ENCODE data around the gene CRYL1.

The CRYL1 gene, protein sequence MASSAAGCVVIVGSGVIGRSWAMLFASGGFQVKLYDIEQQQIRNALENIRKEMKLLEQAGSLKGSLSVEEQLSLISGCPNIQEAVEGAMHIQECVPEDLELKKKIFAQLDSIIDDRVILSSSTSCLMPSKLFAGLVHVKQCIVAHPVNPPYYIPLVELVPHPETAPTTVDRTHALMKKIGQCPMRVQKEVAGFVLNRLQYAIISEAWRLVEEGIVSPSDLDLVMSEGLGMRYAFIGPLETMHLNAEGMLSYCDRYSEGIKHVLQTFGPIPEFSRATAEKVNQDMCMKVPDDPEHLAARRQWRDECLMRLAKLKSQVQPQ

DNA sequence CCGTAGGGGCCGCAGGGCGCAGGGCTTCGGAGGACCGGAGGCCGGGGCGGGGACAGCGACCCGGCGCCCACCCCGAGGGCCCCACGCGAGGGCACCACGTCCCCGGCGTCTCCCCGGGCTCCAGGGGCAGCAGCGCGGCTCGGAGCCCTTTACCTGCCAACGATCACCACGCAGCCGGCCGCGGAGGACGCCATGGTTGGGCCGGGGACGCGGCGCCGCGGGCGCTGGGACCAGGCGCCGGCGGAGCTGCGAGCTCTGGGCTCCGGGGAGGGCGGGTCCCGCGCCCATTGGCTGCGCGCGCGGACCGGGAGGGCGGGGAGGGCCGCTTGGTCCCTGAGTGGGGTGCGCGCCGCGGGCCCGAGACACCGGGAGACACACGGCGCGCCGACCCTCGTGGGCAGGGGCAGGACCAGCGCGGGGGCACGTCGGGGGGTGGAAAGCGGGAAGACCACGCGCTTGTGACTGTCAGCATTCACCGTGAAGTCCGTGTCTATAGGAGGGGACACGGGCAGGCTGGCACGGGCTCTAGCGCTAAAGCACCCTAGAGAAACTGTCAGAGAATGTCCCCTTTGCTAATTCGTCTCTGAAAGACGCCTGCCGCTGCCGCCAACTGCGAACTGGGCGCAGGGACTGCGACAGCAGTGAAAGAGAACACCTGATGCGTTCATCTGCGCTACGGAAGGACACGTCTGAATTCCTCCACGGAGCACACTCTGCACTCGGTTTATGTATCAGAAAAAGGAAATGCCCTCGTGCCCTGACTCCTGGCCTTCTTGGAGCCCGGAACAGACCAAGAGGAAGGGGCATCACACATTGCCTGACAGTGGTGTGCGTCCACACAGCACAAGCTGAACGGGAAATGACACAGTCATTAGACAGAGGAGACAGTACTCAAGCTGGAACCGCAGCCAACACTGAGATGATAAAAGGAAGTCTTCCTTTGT lies at the start of gene CRYL1:
Gene CRYL1 (minus strand): TSS at position 257 of the 944 bp plus-strand sequence. CDS start 63 bp downstream, at position 194.
- peak; percentile 8 for DNase-seq

DNA sequence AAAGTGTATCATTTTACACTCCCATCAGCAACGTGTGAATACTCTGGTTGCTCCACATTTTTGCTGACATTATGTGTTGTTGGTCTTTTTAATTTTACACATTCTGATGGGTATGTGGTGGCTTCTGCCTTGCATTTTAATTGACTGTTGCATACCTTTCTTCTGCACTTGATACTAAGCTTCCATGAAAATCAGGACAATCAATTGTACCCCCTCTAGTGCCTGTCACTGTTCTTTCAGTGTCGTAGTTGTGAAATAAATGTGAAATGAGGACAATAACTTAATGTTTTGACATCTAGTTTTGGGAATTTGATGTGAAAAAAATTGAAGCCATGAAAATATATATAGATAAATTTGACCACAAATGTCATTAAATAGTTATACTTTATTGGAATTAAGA lies 48.0 kb upstream of the CRYL1 start:
- no peak for DNase-seq

DNA sequence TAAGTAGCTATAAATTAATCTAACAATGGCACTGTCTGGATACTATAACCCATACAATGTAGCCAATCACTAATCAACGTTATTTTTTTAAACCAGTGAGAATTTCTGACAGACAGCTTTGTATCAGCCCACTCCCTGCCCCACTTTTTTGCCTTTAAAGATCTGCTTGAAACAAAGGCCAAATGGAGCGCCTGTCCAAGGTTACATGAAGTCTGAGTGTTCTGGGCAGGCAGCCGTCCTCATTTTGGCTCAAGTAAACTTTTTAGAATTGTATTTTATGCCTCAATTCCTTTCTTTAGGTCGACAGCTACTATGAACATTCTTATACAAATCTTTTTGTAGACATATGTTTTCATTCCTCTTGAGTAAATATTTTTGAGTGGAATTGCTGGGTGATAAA lies 47.5 kb upstream of the CRYL1 start:
- no peak for DNase-seq

DNA sequence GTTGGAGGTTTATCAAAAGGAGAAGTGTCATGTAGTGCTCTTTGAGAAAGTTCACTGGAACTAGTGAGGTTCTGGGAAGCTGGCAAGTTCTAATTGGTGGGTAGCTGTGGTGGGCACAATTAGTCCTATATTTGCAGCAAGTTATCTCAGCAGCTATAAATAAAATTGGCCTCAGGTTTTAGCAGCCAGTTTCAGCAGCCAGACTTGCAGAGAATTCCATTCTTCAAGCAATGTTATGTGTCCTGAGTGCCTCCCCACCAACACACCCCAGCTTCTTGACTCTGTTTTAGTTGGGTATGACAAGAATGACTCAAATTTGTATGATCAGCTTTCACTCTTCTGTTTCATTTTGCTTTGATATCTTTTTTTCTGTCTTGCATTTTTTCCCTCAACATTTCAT lies 46.0 kb upstream of the CRYL1 start:
- no peak for DNase-seq

DNA sequence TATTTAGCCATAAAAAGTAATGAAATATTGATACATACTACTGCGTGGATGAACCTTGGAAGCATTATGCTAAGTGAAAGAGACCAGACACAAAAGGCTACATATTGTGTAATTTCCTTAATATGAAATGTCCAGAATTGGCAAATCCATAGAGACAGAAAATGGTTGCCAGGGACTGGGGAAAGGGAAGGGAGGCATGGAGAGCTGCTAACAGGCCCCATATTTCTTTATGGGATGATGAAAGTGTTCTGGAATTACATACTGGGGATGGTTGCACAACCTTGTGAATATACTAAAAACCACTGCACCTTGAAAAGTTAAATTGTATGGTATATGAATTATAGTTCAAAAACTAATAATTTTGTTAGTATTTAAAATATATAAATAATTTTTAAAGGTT lies 44.9 kb upstream of the CRYL1 start:
- DNase-seq, result no peak

DNA sequence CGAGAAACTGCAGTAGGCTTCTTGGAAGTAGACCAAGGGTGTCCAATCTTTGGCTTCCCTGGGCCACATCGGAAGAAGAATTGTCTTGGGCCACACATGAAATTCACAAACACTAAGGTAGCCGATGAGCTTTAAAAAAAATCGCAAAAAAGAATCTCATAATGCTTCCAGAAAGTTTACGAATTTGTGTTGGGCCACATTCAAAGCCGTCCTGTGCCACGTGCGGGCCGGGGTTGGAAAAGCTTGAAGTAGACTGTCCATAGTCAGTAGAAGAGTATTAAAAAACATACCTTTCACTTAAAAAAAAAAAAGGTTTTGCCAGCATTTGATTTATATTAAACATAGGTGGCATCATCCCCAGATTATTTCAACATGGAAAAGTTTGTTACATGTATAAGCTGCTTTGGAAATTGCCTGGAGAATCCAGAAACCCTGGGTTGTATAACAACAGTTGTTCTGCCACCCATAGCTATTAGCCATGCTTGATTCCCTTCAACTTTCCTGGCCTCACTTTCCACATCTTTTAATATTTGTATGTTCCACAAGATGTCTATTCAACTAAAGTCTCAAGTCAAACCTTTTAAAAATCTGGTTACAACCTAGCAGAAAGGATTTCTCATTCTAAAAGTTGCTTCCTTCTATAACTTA lies 42.3 kb upstream of the CRYL1 start:
- no peak for DNase-seq

DNA sequence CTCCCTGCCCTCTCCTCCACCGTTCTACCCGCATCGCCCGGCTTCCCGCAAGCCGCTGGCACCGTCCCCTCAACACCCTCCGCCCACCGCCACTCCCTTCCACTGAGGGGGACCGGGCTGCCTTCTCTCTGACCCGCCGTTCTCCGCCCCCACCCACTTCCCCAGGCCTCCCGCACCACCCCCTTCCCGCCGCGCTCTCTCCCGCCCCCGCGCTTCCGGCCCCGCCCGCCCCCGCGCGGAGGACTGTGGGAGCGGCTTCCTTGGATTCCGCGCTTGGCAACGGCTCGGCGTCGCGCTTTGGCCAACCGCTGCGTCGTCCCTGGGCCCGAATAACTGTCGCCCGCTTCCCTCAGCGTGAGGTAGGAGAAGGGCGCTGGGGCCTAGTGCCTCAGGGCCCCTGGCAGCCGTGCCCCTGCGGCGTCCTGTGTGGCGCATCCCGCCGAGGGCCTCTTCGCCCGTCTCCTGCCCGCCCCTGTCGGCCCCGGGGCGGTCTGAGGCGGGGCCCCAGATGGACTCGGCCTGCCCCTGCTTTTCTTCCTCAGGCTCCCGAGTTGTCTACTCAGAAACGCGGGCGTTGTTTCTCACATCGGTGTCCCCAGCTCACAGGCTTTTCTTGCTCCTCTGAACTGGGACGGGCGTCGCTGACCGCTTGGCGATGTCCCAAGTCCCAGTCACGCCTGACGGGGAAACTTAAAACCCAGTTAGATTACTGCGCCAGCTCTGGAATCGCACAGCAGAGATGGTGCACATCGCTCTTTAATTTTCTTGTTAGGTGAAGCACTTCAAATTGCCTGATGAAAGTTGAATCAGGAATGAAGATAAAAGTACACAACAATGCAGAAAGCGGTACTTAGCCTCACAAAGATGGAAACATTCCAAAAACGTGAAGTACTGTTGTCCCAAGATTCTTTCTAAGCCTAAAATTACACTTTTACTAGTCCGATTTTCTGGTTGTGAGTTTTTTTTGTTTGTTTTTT lies 41.5 kb upstream of the CRYL1 start, which contains the start of gene IFT88:
Gene IFT88 (plus strand): TSS at position 260 of the 977 bp plus-strand sequence. CDS start 7,229 bp downstream, outside the sequence.
- DNase-seq, result peak; percentile 73

DNA sequence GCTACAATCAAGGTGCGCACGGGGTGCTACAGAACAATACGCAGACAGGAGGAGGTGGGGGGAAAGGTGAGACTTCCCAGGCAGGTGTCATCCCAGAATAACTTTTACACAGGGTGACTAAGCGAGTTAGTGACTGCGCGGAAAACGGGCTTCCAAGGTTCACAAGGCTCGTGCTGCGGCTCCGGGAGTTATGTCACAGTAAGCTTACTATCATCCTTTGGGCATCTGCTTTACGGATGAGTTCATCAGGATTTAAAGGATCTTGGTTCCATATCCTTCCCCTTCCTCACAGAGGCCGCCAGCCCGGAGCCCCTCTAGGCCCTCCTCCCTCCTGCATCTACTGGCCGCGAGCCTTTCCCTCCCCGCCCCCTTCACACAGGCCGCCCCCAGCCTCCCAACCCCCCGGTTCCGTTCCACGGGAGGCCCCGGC lies 40.8 kb upstream of the CRYL1 start:
- DNase-seq, result peak; percentile 73

DNA sequence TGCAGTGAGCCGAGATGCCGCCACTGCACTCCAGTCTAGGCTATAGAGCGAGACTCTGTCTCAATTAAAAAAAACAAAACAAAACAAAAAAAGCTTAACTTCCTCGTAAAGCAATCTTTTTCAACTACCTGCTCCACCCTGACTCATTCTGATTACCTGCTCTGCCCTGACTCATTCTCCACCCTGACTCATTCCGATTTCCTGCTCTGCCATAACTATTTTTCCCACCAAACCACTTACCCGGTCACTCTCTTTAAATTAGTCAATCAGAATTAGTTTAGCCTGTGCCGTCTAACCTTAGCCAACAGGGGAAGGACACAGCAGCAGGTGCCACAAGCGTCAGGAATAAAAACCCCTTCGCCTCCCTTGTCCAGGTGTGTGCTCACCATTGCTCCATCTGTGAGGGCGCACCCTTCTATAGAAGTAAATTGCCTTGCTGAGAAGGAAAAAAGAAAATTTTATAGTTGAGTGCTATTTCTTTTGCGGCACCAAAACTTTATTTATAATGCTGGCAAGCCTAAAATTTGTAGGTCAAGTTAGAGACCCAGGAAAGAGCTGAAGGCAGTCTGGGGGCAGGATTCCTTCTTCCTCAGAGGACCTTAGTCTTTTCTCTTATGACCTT lies 39.6 kb upstream of the CRYL1 start:
- DNase-seq, result no peak

DNA sequence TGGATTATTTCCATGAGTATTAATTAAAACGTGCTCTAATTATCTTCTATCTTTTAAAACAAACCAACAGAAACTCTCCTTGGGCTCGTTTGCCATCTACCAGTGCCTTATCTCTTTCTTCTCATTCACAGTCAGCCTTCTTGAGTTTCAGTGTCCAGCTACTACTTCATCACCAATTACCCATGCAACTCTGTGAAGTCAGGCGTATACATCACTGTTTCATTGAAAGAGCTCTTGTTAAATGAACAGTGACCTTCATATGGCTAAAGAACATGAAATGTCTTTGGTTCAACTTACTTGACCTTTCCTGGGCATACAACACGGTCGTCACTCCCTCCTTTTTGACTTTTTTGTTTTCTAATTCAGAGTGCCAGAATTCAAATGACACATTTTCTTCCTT lies 36.1 kb upstream of the CRYL1 start:
- no peak for DNase-seq

DNA sequence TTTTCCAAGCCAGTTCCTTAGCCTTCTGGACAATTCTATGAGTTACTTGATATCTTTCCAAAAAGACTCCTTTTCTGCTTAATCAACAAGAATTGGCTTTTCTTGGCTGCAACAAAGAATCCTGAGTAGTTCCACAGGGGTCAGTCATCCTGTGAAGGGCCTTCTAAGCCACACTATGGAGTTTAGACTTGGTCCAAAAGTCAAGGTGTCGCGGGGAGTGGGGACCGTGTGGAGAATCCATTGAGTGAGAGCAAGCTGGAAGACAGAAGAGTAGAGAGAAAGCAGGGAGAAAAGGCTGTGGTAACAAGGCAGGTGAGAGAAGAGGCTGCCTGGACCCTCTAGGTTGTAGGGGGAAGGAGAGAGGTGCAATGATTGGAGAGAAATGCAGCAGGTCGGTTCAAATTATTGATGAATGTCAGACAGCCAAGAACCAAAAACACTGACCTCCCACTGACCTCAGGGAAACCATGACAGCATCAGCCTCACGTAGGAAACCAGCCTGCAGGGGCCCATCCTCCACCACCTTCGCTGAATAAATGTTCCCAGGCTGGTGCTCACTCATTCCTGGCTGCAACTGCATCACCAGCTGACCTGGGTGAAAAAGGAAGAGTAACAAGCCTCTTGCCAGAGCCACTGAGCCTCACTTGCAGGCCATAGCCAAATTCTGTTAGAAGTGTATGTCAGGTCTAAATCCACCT lies 34.2 kb upstream of the CRYL1 start:
- no peak for DNase-seq

DNA sequence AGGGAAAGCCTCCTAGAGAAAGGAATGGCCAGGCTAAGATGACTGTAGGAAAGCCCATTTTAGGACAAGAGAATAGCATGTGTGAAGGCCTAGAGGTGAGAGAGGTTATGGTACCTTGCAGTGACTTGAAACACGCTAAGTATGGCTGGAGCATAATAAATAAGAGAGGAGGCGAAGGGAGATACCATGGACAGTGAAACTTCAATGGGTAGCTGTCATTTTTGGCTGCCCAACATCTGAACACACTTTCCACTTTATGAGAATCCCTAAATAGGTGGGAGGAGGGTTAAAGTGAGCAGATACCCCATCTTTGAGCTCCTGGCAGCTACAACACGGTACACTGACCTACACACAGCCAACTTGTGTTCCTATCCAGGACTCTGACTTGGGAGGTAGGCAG lies 33.3 kb upstream of the CRYL1 start:
- no peak for DNase-seq

DNA sequence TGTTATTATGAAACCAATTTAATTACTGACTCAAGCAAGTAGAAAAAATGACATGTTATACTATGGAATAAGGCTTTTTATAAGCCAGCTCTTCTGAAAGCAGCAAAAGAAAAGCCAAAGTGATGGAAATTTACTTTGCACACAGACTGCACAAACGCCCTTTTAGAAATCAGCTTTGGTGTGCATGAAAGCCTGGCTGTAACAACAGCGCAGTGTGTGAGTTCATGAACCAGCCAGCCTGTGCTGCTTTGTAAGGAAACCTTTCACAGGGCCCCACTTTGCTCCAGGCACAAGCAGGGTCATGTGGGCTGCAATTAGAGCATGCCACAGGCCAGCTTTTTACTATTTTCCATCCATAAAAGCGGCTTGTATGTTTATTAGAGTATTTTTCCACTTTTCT lies 27.7 kb upstream of the CRYL1 start:
- DNase-seq, result no peak

DNA sequence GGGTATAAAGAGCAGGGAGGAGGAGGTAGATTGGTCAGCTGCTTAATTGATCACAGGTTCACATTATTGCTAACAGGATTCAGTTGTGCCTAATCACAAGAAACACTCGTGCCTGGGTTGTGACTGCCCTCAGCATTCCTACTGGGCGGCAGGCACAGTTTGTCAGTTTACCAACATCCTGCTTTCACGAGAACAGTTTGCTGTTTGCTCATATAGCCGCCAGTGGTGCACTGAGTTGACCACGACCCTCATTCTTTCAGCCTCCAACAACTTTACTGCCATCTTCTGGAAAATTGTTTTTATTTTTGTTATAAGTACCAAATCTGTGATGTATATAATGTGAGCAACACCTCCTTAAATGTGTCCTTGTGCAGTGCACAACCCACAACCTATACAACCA lies 25.1 kb upstream of the CRYL1 start:
- no peak for DNase-seq

DNA sequence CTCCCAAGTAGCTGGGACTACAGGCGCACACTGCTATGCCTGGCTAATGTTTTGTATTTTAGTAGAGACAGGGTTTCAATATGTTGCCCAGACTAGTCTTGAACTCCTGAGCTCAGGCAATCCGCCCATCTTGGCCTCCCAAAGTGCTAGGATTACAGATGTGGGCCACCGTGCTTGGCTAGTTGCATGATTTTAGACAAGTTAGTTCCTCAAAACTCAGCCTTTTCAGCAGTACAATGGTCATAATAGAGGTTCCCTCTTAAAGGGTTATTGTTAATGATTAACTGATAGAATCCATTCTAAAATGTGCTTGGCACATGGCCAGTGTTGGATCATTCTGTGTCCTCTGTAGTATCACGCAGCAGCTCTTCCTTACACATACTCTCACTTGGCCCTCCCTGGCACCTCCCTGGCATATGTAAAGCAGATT lies 21.8 kb upstream of the CRYL1 start:
- no peak for DNase-seq

DNA sequence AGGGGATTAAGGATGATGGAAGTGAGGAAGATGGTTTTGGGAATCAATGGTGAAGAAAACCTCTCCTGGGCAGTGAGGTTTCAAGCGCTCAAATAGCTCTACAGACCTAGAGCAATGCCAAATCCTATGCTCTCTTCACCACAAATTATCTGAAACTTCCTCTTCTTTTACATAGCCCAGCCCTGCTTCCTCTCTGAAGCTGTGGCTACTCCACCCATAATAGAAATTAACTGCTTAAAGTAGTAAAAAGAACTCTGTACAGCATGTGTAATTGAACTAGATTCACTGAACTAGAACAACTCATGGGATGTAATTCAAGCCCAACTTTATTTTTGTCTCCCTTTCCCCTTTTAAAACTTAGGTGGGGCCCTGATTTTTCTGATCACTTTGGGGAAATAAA lies 20.9 kb upstream of the CRYL1 start:
- no peak for DNase-seq

DNA sequence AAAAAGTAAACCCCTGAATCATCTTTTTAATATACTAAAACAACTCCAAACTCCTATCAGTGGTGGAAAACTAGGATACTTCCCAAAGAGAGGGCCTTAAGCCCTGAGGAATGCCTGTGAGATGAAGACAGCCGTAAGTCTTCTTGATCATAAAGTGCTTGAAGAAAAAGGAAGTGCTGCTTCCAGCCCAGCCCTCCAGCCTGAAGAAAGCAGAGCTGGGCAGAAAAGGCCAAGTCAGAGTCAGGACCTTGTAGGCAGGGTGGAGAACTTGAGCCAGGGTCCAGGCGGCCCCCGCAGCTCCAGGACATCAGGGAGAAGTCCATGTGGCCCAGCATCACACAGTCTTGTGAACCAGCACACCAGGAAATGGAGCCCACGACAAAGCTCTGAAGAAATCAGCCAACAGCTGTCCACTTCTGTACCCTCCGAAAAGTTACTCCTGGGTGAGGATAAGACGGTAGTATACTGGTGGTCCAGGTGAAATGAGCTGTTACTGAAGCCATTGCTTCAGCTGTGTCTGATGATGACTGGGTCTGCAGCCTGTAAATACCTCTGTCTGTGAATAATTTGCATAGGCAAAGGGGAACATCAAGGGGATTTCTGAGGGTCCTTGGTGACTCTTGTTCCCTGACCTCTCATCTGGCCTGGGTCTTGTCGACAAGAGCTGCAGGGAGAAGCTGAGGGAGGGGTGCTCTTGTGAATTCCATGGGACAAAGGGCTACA lies 18.7 kb upstream of the CRYL1 start:
- DNase-seq, result no peak

DNA sequence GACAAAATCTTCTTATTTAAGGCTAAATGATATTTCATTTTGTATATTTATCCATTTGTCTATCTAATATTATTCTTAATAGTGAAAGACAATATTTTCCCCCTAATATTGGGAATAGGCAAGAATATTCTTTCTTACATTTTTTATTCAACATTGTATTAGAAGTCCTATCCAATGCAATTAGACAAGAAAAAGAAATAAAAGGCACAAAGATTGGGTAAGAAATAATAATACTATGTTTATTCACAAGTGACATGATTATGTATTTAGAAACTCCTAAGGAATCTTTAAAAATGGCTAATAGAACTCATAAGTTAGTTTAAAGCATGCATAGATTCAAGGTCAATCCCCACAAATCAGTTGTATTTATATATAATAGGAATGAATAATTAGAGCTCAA lies 11.3 kb upstream of the CRYL1 start:
- DNase-seq, result no peak

DNA sequence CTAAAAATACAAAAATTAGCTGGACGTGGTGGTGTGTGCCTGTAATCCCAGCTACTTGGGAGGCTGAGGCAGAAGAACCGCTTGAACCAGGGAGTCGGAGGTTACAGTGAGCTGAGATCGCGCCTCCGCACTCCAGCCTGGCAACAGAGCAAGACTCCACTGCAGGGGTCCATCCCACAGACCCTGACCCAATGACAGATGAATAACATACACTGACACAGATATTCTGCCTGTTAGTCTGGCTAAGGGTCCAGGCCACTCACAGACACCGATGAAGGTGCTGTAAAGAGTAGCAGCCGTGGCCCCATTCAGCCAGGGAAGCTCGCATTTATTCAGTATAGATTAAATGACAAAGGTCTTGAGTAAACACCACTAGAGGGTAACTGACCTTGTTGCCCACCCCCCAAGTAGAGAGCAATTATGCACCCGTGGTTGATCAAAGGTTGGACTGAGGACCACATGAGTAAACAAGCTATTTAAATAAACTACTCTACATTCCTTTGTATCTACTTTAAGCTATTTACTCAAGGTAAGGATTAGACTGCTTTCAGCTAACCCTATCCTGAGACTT lies 8.5 kb upstream of the CRYL1 start:
- DNase-seq, result no peak

DNA sequence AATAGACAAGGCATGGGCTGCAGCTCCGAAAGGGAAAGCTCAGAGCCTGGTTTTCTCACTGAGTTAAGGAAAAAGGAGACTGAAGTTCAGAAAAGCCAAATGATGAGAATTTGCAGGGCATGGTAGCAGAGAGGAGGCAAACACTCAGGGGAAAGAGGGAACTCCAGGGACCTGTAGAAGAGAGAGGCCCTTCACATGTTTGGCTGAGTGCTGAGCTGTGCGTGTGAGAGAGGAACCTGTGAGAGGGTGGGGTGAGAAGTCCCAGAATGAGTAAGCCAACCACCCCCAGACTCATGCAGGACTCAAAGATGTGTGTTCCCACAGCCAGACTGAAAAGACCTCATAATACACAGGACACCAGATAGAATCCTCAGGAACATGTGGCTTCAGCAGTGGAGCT lies 2.8 kb upstream of the CRYL1 start:
- DNase-seq, result no peak
